GM12878 (cell line): ENCODE measurements around the gene ARL6. TPM values are rescaled to one million over a fixed set of nuclear protein-coding genes. Genes with fewer than 3 reads are reported as not detected.
A peak's percentile ranks its signal among the peaks of the same experiment; 100 is the strongest.

Experiments used
- ATAC-seq: fragments of 200-7000 bp; cut with Tn5 transposase; 3 replicates; pipeline ENCODE4 v1.9.1; 2020; ENCODE audit warnings: mild to moderate bottlenecking, moderate library complexity
- Bru-seq: library from RNA; stranded (reverse); fragments of 400-500 nt; gene quantifications from one replicate; lab custom pipeline; 2021; lab: Mats Ljungman, UMichigan
- BruChase-seq, 2 experiments: library from RNA; stranded (reverse); fragments of 400-500 nt; gene quantifications; one replicate each; lab custom pipeline; 2021; lab: Mats Ljungman, UMichigan
- BruUV-seq: library from RNA; stranded (reverse); fragments of 400-500 nt; replicated peaks from 2 replicates; lab custom pipeline; 2021; lab: Mats Ljungman, UMichigan
- CTCF ChIA-PET: fragments of 300-600 bp; sonication (Branson Sonifier 250); formaldehyde crosslinking; extraction: SDS; loops from one replicate; lab custom pipeline; 2021; ENCODE audit warnings: inconsistent platforms; lab: Yijun Ruan, JAX
- POLR2A ChIA-PET: fragments of 350-600 bp; formaldehyde crosslinking; extraction: SDS; loops from one replicate; lab custom pipeline; 2021; ENCODE audit warnings: inconsistent platforms; lab: Charles Lee
- RAD21 ChIA-PET: fragments of 300-600 bp; sonication (Branson Sonifier 250); formaldehyde crosslinking; loops from one replicate; lab custom pipeline; 2023; ENCODE audit warnings: antibody characterized with exemption; ENCODE audit not compliant: unreplicated experiment; lab: Charles Lee
- SMC1A ChIA-PET: fragments of 300-600 bp; sonication (Branson Sonifier 250); formaldehyde crosslinking; loops from one replicate; lab custom pipeline; 2023; ENCODE audit not compliant: unreplicated experiment, uncharacterized antibody; lab: Charles Lee
- DNase-seq: peaks from one replicate; pipeline ENCODE4 v3.0.0-alpha.2; 2011; ENCODE audit warnings: low read depth, low spot score
- FAIRE-seq: peaks from 3 replicates; lab custom pipeline; 2011; peaks lifted over from hg19 to GRCh38; lab: Jason Lieb, UNC
- H2AFZ ChIP-seq: 2 replicates; pipeline ENCODE4 v1.6.0; 2011; ENCODE audit warnings: low read depth, low read length, control low read depth; ENCODE audit not compliant: control insufficient read depth
- H3K27ac ChIP-seq: 2 replicates; pipeline ENCODE4 v1.5.1; 2011; ENCODE audit warnings: control low read depth; ENCODE audit not compliant: control insufficient read depth, insufficient read depth
- H3K27me3 ChIP-seq, 2 experiments: replicated peaks in 1 of 2; 2 replicates each; pipeline versions ENCODE4 v1.6.0 to v1.6.1; 2011; ENCODE audit warnings: low read length in 1 of 2; ENCODE audit not compliant: control insufficient read depth in 2 of 2, insufficient read depth in 2 of 2
- H3K36me3 ChIP-seq, 2 experiments: 2 replicates each; pipeline ENCODE4 v1.5.1; 2011; ENCODE audit warnings: low read length in 1 of 2; ENCODE audit not compliant: control insufficient read depth in 2 of 2, insufficient read depth in 2 of 2
- H3K4me1 ChIP-seq: 2 replicates; pipeline ENCODE4 v1.6.1; 2011; ENCODE audit warnings: mild to moderate bottlenecking, low read length, moderate library complexity, mixed read lengths; ENCODE audit not compliant: control insufficient read depth, insufficient read depth
- H3K4me2 ChIP-seq: 2 replicates; pipeline ENCODE4 v1.6.0; 2011; ENCODE audit warnings: control low read depth; ENCODE audit not compliant: control insufficient read depth, insufficient read depth
- H3K4me3 ChIP-seq: fragments of 200-600 bp; sonication (generic); 2 replicates; pipeline ENCODE4 v1.5.1; 2016
- H3K79me2 ChIP-seq: 2 replicates; pipeline ENCODE4 v1.6.0; 2011; ENCODE audit warnings: low read length; ENCODE audit not compliant: control insufficient read depth, insufficient read depth
- H3K9ac ChIP-seq: 2 replicates; pipeline ENCODE4 v1.8.0; 2011; ENCODE audit warnings: low read length, control low read depth, mixed read lengths; ENCODE audit not compliant: control insufficient read depth, insufficient read depth
- H3K9me3 ChIP-seq: replicated peaks from 3 replicates; pipeline ENCODE4 v1.5.1; 2011; ENCODE audit warnings: mild to moderate bottlenecking, low read length; ENCODE audit not compliant: control insufficient read depth, insufficient read depth
- H4K20me1 ChIP-seq: 2 replicates; pipeline ENCODE4 v1.6.0; 2011; ENCODE audit not compliant: control insufficient read depth, insufficient read depth
- ATF3 ChIP-seq: IDR thresholded peaks from 2 replicates; pipeline ENCODE4 v1.6.1; 2011; ENCODE audit warnings: low read depth, mild to moderate bottlenecking, low read length, moderate library complexity, borderline replicate concordance; ENCODE audit errors: extremely low read depth
- ATF7 ChIP-seq: fragments of 450-650 bp; IDR thresholded peaks from 2 replicates; pipeline ENCODE4 v1.6.1; 2016; ENCODE audit warnings: low read depth, mild to moderate bottlenecking
- BACH1 ChIP-seq: fragments of 450-650 bp; IDR thresholded peaks from 2 replicates; pipeline ENCODE4 v1.6.1; 2017; ENCODE audit warnings: mild to moderate bottlenecking, borderline replicate concordance
- CBX3 ChIP-seq: fragments of 200-600 bp; sonication (generic); IDR thresholded peaks from 2 replicates; pipeline ENCODE4 v1.6.1; 2016; ENCODE audit warnings: low read depth, borderline replicate concordance
- CBX5 ChIP-seq: sonication (generic); IDR thresholded peaks from 2 replicates; pipeline ENCODE4 v1.6.1; 2016; ENCODE audit warnings: low read depth, moderate library complexity, mild to moderate bottlenecking, inconsistent platforms
- CHD1 ChIP-seq: IDR thresholded peaks from 2 replicates; pipeline ENCODE4 v1.6.1; 2012; ENCODE audit warnings: low read depth, low read length, improper control_type of control experiment
- CHD4 ChIP-seq: fragments of 200-600 bp; sonication (generic); IDR thresholded peaks from 2 replicates; pipeline ENCODE4 v1.6.1; 2016; ENCODE audit warnings: mild to moderate bottlenecking
- ESRRA ChIP-seq: IDR thresholded peaks from 2 replicates; pipeline ENCODE4 v1.6.1; 2012; ENCODE audit warnings: mild to moderate bottlenecking, low read length, improper control_type of control experiment
- HSF1 ChIP-seq: fragments of 150-350 bp; IDR thresholded peaks from 2 replicates; pipeline ENCODE4 v1.6.1; 2014; ENCODE audit warnings: mild to moderate bottlenecking, low read depth, low read length
- IKZF1 ChIP-seq: fragments of 450-650 bp; conservative IDR thresholded peaks from 2 replicates; pipeline ENCODE4 v1.6.1; 2017; ENCODE audit warnings: antibody characterized with exemption, mild to moderate bottlenecking
- NFXL1 ChIP-seq: fragments of 450-650 bp; IDR thresholded peaks from 2 replicates; pipeline ENCODE4 v1.6.1; 2017; ENCODE audit warnings: antibody characterized with exemption, mild to moderate bottlenecking, borderline replicate concordance
- POLR2AphosphoS5 ChIP-seq: IDR thresholded peaks from 2 replicates; pipeline ENCODE4 v1.6.1; 2011; ENCODE audit warnings: mild to moderate bottlenecking, low read length, inconsistent platforms
- RAD51 ChIP-seq: fragments of 450-650 bp; IDR thresholded peaks from 2 replicates; pipeline ENCODE4 v1.6.1; 2016; ENCODE audit warnings: moderate library complexity, mild to moderate bottlenecking, inconsistent platforms
- SKIL ChIP-seq: fragments of 450-650 bp; IDR thresholded peaks from 2 replicates; pipeline ENCODE4 v1.6.1; 2017; ENCODE audit warnings: mild to moderate bottlenecking, low read depth, inconsistent platforms; ENCODE audit not compliant: poor library complexity, severe bottlenecking
- SMC3 ChIP-seq: IDR thresholded peaks from 2 replicates; pipeline ENCODE4 v1.6.1; 2011; ENCODE audit warnings: low read length, improper control_type of control experiment, borderline replicate concordance
- WGBS: methylation state at CpG from one replicate; pipeline ENCODE4 v1.1.6; 2016; ENCODE audit warnings: low lambda C conversion rate; ENCODE audit not compliant: insufficient replicate concordance, insufficient coverage; ENCODE audit errors: missing lambda C conversion rate; 5-methylcytosine and 5-hydroxymethylcytosine counted together
- in situ Hi-C: fragments of 300-500 bp; cut with MboI; formaldehyde crosslinking; loops from 9 replicates; pipeline ENCODE4 v1.14.3; 2018; ENCODE audit warnings: mixed read lengths
- intact Hi-C: fragments of 100-400 bp; cut with micrococcal nuclease; formaldehyde crosslinking; loops from one replicate; pipeline ENCODE4 v1.14.2; 2022; ENCODE audit not compliant: unreplicated experiment
- long read RNA-seq, 2 experiments: library from polyadenylated mRNA; unstranded; transcript quantifications; one replicate each; pipeline ENCODE4 v2.0.0, GENCODE V29; 2019 to 2020
- polyA minus RNA-seq, 3 experiments: library from RNA; depleted of rRNA, polyadenylated mRNA; stranded (reverse); fragments of >200 nt; gene quantifications; 2 replicates each; pipeline ENCODE4 v1.2.3, GENCODE V29; 2011
- polyA plus RNA-seq, 11 experiments: library from polyadenylated mRNA; depleted of rRNA in 4 of 11; unstranded in 6 of 11; stranded (reverse) in 5 of 11; fragments of >200 nt; fragmentation: Nextera tagmentation in 4 of 11; fragmentation: Illumina TruSeq in 1 of 11; extraction: Ambion mirVana in 4 of 11; extraction: Trizol in 1 of 11; gene quantifications; 1 replicate in 1 of 11; 2 replicates in 10 of 11; pipeline versions ENCODE4 v1.2.1 to v1.2.3, GENCODE V29; 2011 to 2016; ENCODE audit warnings: inconsistent platforms in 2 of 11, missing spikeins in 2 of 11, low read depth in 1 of 11
- total RNA-seq, 4 experiments: library from RNA; depleted of rRNA in 3 of 4; stranded (reverse); fragments of >200 nt in 3 of 4; fragmentation: Illumina TruSeq in 1 of 4; extraction: Trizol in 1 of 4; gene quantifications; 2 replicates each; pipeline versions ENCODE4 v1.2.1 to v1.2.3, GENCODE V29; 2013 to 2021

ARL6 gene
- 7.8 and 11.4 TPM in 2 replicates for total RNA-seq (2013; cell fraction: nucleolus; rRNA removed)
- total RNA-seq (2014; rRNA removed) (2.0 and 2.7 TPM in 2 replicates), total RNA-seq (2014; rRNA removed; fragmentation: Illumina TruSeq; extraction: Trizol) (4.3 and 4.5 TPM in 2 replicates), total RNA-seq (2021) (3.0 and 4.3 TPM in 2 replicates), polyA plus RNA-seq (2011; rRNA removed) (7.3 and 9.3 TPM in 2 replicates), polyA plus RNA-seq (2014; fragmentation: Illumina TruSeq; extraction: Trizol) (3.7 and 5.0 TPM in 2 replicates), polyA plus RNA-seq (2014; fragmentation: Nextera tagmentation; extraction: Ambion mirVana) (1 to 10 TPM; 4.3 to 4.8 TPM), polyA plus RNA-seq (2014; rRNA removed) (1.3 and 2.6 TPM in 2 replicates), polyA plus RNA-seq (2016; fragmentation: Nextera tagmentation; extraction: Ambion mirVana) (1 to 10 TPM; 6.2 to 6.9 TPM), polyA minus RNA-seq (2011; rRNA and poly(A)+ RNA removed) (3.3 and 3.8 TPM in 2 replicates), Bru-seq, nascent RNA (percentile 54 among the genes with signal in this experiment), BruChase-seq, experiment 1, labeled RNA remaining after a 6-hour chase (percentile 52 among the genes with signal in this experiment), BruChase-seq, experiment 2, labeled RNA remaining after a 2-hour chase (percentile 60 among the genes with signal in this experiment)
- 0.42 TPM for polyA plus RNA-seq (2011; ENCODE audit: low read depth)
- 2.3 and 2.4 TPM in 2 replicates for polyA plus RNA-seq (2011; cell fraction: cytosol; rRNA removed)
- polyA plus RNA-seq (2011; cell fraction: nucleus; rRNA removed): 2.4 and 3.3 TPM in 2 replicates
- 1.4 and 1.8 TPM in 2 replicates for polyA plus RNA-seq (2012)
- 1.6 and 4.3 TPM in 2 replicates for polyA minus RNA-seq (2011; cell fraction: cytosol; rRNA and poly(A)+ RNA removed)
- 5.1 and 12.3 TPM in 2 replicates for polyA minus RNA-seq (2011; cell fraction: nucleus; rRNA and poly(A)+ RNA removed)
- long read RNA-seq, experiment 1, full-length matches to known transcripts: 3 of 3 reads
- long read RNA-seq, experiment 1, partial matches to known transcripts: 0 of 3 reads
- long read RNA-seq, experiment 1, other reads (novel, unspliced or antisense): 0 of 3 reads
- long read RNA-seq, experiment 2, full-length matches to known transcripts: 5 of 10 reads
- long read RNA-seq, experiment 2, partial matches to known transcripts: 0 of 10 reads
- long read RNA-seq, experiment 2, other reads (novel, unspliced or antisense): 5 of 10 reads

GRCh38 chr3:97764407-97765238, at the start of gene ARL6:
TSS of gene ARL6 (plus strand) at chr3:97764758. CDS start at chr3:97768108, 3,350 bp downstream.
- H3K4me1 ChIP-seq: no peaks in the 10 kb centered on the region; the same call in 1 of the 2 replicates
- ATAC-seq (peak; percentile 96), DNase-seq (peak; percentile 56), FAIRE-seq (peak; percentile 81)
- H3K4me2 ChIP-seq: peak within 1 kb of the TSS; percentile 94
- in situ Hi-C loops: no loop called here
- WGBS: under 1% methylated on average over 43 of the region's 46 CpGs
- RAD21 ChIA-PET: no interaction called here
- H3K79me2 ChIP-seq: no peaks in the 10 kb centered on the region; the same call in 1 of the 2 replicates
- H3K4me3 ChIP-seq: peak within 1 kb of the TSS; percentile 98
- SMC1A ChIA-PET: interaction anchor here (1.0 kb wide), 2 partner anchors 13 to 220 kb away, joined by 3 read pairs; no protein-coding TSS in a partner anchor
- peak within 1 kb of the TSS; percentile 76 for H3K27ac ChIP-seq
- H4K20me1 ChIP-seq: no peaks in the 10 kb centered on the region
- intact Hi-C loops: loop anchor here (10.0 kb wide), 1 partner anchor 1140 kb away; the partner anchor contains the start of gene DCBLD2
- peak within 1 kb of the TSS; percentile 100 for H2AFZ ChIP-seq
- POLR2A ChIA-PET: interaction anchor here (1.5 kb wide), 1 partner anchor 470 kb away, joined by 3 read pairs; no protein-coding TSS in a partner anchor
- H3K9ac ChIP-seq: peak within 1 kb of the TSS; percentile 85
- H3K9me3 ChIP-seq: no peaks in the 10 kb centered on the region
- no TSS peak for BruUV-seq
- CTCF ChIA-PET: interaction anchor here (0.6 to 1.1 kb wide), 5 partner anchors 11 to 832 kb away, joined by 3 read pairs; no protein-coding TSS in a partner anchor
- H3K27me3 ChIP-seq: no peaks in the 10 kb centered on the region
- no peaks in the 10 kb centered on the region for H3K36me3 ChIP-seq
- TF ChIP-seq IKZF1 (peak; percentile 88), SMC3 (no peak), POLR2AphosphoS5 (peak; percentile 69; the same call in 1 of the 2 replicates), ATF7 (no peak), BACH1 (no peak), NFXL1 (no peak), CBX3 (no peak), ATF3 (no peak), CHD1 (no peak), SKIL (no peak), ESRRA (no peak), HSF1 (0 out of 2 replicates have a peak, but pooled peaks have one; percentile 52), CHD4 (no peak), CBX5 (0 out of 2 replicates have a peak, but pooled peaks have one; percentile 2), RAD51 (no peak)
